Measurements from ENCODE around the gene UNC119. TPM values are rescaled to one million over a fixed set of nuclear protein-coding genes. Genes with fewer than 3 reads are reported as not detected.

UNC119 gene
- total and polyA plus RNA-seq, 2 of the 13 experiments (the other 11 are each of a cell fraction or from before 2014, with no cell fraction given): 10.4 to 63.1 TPM

GRCh38 chr17:28570716-28571360, 18.4 kb upstream of the UNC119 start (continued):
- TF ChIP-seq ZBTB37 (CRISPR knock-in tag; IDR thresholded peaks at IDR 0.05) (no peak), DPF2 (CRISPR knock-in tag; IDR thresholded peaks at IDR 0.05; ENCODE audit: borderline replicate concordance, low read depth) (no peak), ZNF331 (CRISPR knock-in tag; IDR thresholded peaks at IDR 0.05) (peak; percentile 25; the same call in 1 of the 2 replicates), ZNF563 (CRISPR knock-in tag; IDR thresholded peaks at IDR 0.05) (no peak; the same call in 1 of the 2 replicates), ZKSCAN8 (CRISPR knock-in tag; IDR thresholded peaks at IDR 0.05; ENCODE audit: borderline replicate concordance) (no peak), ATAD3A (CRISPR knock-in tag; IDR thresholded peaks at IDR 0.05) (no peak), TOPORS (CRISPR knock-in tag; IDR thresholded peaks at IDR 0.05) (no peak), FOXO1 (CRISPR knock-in tag; IDR thresholded peaks at IDR 0.05) (peak; percentile 44; the same call in 1 of the 2 replicates), MIXL1 (CRISPR knock-in tag; IDR thresholded peaks at IDR 0.05) (no peak), NCOA5 (CRISPR knock-in tag; IDR thresholded peaks at IDR 0.05) (no peak), SP5 (CRISPR knock-in tag; IDR thresholded peaks at IDR 0.05; ENCODE audit: borderline replicate concordance, low read depth) (peak; percentile 40; the same call in 1 of the 2 replicates), SNAPC2 (CRISPR knock-in tag; IDR thresholded peaks at IDR 0.05) (no peak), ZNF451 (CRISPR knock-in tag; IDR thresholded peaks at IDR 0.05) (0 out of 2 replicates have a peak, but pooled peaks have one; percentile 51), CEBPZ (IDR thresholded peaks at IDR 0.05; ENCODE audit: low read length) (no peak), ZMAT5 (CRISPR knock-in tag; IDR thresholded peaks at IDR 0.05; ENCODE audit: borderline replicate concordance, low read depth) (no peak), ZNF34 (CRISPR knock-in tag; IDR thresholded peaks at IDR 0.05; ENCODE audit: borderline replicate concordance) (no peak), ZNF460 (CRISPR knock-in tag; IDR thresholded peaks at IDR 0.05; ENCODE audit: borderline replicate concordance) (no peak), SETDB1 (CRISPR knock-in tag; IDR thresholded peaks at IDR 0.05; ENCODE audit: borderline replicate concordance) (no peak), SP4 (CRISPR knock-in tag; IDR thresholded peaks at IDR 0.05) (peak; percentile 32; the same call in 1 of the 2 replicates), RBM39 (IDR thresholded peaks at IDR 0.05; ENCODE audit: low read depth, low read length, poor library complexity, severe bottlenecking) (no peak), ZNF225 (CRISPR knock-in tag; IDR thresholded peaks at IDR 0.05) (peak; percentile 59; the same call in 1 of the 2 replicates), CREB3 (CRISPR knock-in tag; IDR thresholded peaks at IDR 0.05) (no peak), FOXK2 (IDR thresholded peaks at IDR 0.05) (peak; percentile 32; the same call in 1 of the 2 replicates), ZNF362 (CRISPR knock-in tag; IDR thresholded peaks at IDR 0.05; ENCODE audit: borderline replicate concordance) (no peak)
